ENCODE measurements around the gene ASCC1.
A peak's percentile ranks its signal among the peaks of the same experiment; 100 is the strongest.
"Not testable (repeated sequence)": the region's sequence is repeated elsewhere in the genome, so short reads cannot be mapped to it uniquely, and the experiment has no call there.

Gene ASCC1

DNA sequence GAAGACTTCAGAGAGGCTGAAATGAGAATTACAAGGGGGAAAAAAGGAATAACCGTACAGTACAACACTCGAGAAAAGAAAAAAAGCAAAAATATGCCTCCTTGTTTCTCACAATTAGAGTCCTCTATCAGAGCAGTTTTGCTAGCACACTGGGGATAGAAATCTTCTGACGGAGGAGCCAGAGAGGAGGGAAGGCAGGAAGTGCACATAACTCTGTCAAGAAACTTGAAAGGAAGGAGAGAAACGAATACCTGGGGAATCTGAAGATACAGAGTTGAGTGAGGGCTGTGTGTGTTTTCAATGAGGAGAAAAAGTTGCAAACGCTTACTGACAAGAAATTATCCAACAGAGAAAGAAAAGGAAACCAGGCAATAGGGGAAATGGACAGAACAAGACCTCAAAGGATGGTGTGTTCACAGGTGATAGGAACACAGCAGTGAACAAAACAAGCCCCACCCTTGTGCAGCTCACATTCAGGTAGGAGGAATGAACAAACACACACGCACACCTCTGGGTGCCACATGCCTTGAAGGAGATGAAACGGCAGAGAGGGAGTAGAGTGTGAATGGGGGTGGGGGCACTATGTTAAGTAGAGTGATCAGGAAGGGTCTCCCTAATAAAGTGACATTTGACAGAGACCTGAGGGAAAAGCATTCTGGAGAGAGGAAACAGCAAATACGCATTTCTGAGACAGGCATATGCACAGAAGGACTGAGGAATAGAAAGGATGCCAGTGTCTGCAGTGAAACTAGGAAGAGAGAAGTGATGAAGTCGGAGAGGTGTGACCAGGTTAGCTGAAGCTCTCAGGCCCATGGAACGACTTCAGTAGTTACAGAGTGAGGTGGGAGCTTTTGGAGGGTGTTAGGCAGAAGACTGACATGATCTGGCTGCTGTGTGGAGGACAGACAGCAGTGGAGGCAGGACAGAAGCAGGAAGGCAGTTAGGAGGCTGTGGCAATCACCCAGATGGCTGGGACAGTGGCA is 81.0 kb downstream of the ASCC1 start:
- DNase-seq (ENCODE audit: low read depth, low spot score) = no peak
- H3K27ac ChIP-seq = no peak overlapping the region

DNA sequence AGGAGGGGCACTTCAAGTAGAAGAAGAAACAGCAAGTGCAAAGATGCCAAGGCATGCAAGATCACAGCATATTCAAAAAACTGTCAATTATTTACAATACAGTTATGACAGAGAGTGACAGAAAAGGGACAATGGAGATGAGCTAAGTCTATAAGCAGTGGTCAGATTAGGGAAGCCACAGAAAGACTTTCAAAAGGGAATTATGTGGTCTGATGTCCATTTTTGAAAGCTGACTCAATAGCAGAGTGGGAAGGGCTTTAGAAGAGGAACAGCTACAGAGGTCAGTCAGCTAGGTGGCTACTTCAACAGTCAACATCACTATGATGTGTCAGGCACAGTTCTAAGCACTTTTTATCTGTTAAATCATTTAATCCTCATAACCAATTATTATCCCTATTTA is 82.6 kb downstream of the ASCC1 start:
- DNase-seq (ENCODE audit: low read depth, low spot score) = no peak
- no peak overlapping the region for H3K27ac ChIP-seq

GRCh38 chr10:72132854-72133253 is 83.2 kb downstream of the ASCC1 start:
- DNase-seq (ENCODE audit: low read depth, low spot score) = no peak
- no peak overlapping the region for H3K27ac ChIP-seq

- DNase-seq (ENCODE audit: low read depth, low spot score) = no peak
- H3K27ac ChIP-seq = no peak overlapping the region
Observed at GRCh38 chr10:72127571-72127970, 88.5 kb downstream of the ASCC1 start.

DNA sequence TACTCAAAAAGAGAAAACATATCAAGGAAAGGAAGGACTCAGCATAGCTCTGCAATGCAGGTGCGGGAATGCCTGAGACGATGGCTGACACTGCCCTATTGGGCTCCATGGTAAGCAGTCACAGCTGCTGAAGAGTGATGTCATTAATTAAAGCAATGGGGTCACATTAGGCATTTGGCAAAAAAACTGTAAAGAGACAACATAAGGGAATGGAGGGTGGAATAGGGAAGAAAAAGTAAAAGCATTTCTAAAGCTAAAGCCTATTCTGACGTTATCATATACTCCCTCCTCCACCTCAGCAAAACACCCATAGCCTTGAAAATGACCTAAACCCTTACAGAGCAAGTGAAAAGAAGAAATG is 89.2 kb downstream of the ASCC1 start:
- DNase-seq (ENCODE audit: low read depth, low spot score) = no peak
- H3K27ac ChIP-seq = no peak overlapping the region

DNA sequence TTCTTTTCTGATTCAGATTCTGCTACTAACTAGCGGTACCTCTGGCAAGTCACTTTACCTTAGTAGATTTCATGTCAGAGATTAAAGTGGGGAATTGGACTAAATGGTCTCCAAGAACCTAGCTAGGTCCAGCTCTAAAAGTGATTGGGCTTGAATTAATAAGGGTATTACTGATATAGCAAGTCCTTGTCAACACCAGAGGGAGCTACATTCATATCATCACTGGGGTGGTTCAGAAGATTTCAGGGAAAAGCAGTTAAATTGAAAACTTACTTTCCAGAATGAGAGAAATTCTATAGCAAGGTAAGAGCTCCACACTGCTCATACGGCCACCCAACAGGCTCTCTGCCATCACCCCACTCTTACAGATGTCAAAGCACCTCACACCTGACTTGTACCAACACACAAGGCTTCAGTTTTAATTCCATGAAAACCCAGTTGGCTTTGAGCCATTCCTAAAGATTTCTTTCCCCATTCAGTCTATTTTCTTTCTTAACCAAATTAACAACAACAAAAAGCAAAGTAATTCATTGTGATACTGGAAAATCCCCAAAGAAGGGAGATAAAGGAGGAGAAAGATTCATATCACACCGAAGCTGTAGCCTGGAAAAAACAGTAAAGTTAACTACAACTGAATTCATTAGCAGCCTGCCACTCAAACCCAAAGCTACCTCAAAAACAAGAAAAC is 89.7 kb downstream of the ASCC1 start:
- DNase-seq (ENCODE audit: low read depth, low spot score) = no peak
- H3K27ac ChIP-seq = no peak overlapping the region

- no peak overlapping the region for H3K27ac ChIP-seq
- no peak for DNase-seq (ENCODE audit: low read depth, low spot score)
Observed at GRCh38 chr10:72124989-72125388, 91.1 kb downstream of the ASCC1 start.

- H3K27ac ChIP-seq = no peak overlapping the region
Observed at GRCh38 chr10:72124381-72124780, 91.7 kb downstream of the ASCC1 start.

GRCh38 chr10:72123616-72124015 is 92.5 kb downstream of the ASCC1 start:
- no peak overlapping the region for H3K27ac ChIP-seq
- DNase-seq (ENCODE audit: low read depth, low spot score) = no peak

More at GRCh38 chr10:72124381-72124780, 91.7 kb downstream of the ASCC1 start:
- no peak for DNase-seq (ENCODE audit: low read depth, low spot score)

GRCh38 chr10:72122221-72122620 is 93.9 kb downstream of the ASCC1 start:
- H3K27ac ChIP-seq = no peak overlapping the region
- DNase-seq (ENCODE audit: low read depth, low spot score) = no peak

DNA sequence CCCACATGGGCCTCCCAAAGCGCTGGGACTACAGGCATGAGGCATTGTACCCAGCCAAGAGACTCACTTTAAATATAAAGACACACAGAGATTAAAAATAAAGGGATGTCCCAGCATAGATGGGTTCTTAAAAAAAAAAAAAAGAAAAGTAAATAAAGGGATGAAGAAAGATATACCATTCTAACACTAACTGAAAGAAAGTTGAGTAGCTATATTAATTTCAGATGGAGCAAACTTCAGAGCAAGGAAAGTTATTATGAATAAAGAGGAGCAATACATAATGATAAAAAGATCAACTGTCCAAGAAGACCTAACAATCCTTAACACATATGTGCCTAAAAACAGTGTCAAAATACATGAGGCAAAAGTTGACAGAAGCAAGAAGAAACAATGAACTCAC is 94.7 kb downstream of the ASCC1 start:
- no peak overlapping the region for H3K27ac ChIP-seq
- no peak for DNase-seq (ENCODE audit: low read depth, low spot score)

GRCh38 chr10:72116372-72116771 is 99.7 kb downstream of the ASCC1 start:
- no peak for DNase-seq (ENCODE audit: low read depth, low spot score)
- H3K27ac ChIP-seq = no peak overlapping the region

GRCh38 chr10:72114706-72115450 is 101.2 kb downstream of the ASCC1 start:
- no peak for DNase-seq (ENCODE audit: low read depth, low spot score)
- H3K27ac ChIP-seq = no peak overlapping the region

DNA sequence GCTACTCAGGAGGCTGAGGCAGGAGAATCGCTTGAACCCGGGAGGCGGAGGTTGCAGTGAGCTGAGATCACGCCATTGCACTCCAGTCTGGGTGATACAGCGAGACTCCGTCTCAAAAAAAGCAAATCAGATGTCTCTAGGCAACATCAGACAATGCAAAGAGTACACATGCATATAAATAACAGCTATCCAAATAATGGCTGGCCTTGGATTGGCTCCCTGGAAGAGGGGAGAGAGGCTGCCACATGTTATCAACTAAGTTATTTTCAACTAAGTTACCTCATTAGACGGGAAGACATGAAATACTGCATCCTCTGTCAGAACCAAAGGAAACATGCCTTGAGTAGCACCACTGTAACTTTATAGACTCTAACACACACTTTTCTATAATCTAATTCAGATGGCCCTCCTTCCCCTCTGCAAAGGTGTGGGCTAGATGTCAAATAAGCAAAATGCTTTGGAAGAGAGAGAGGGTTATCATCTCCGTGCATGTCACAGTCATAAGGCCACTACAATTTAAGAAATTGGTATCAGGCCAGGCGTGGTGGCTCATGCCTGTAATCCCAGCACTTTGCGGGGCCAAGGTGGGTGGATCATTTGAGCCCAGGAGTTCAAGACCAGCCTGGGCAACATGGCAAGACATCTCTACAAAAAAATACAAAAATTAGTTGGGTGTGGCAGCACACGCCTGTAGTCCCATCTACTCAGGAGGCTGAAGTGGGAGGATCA is 105.2 kb downstream of the ASCC1 start:
- H3K27ac ChIP-seq = no peak overlapping the region
- no peak for DNase-seq (ENCODE audit: low read depth, low spot score)

DNA sequence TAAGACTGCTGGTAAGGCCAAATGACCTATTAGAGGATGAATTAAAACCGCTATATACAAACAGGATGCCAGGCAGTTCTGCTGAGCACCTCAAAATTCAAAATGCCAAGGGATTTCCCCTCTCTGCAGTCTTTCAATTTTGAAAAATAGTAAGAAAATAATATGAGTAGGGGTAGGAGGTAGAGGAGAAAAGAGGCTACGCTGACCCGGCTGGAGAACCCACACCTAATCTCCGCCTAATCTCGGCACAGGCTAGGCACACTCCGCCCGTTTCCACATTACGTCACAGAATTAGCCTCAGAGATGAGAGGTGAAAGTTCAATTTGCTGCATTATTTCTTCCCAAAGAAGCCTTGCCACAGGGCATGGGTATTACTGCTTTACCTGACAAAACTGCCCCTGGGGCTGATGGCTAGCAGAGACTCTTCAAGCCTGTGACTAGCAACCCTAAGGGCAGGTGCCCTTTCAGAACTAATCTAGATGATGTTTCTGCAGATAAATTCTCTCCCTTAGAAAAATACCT is 106.4 kb downstream of the ASCC1 start:
- no peak for DNase-seq (ENCODE audit: low read depth, low spot score)
- peak overlapping the region; percentile 88 for H3K27ac ChIP-seq

DNA sequence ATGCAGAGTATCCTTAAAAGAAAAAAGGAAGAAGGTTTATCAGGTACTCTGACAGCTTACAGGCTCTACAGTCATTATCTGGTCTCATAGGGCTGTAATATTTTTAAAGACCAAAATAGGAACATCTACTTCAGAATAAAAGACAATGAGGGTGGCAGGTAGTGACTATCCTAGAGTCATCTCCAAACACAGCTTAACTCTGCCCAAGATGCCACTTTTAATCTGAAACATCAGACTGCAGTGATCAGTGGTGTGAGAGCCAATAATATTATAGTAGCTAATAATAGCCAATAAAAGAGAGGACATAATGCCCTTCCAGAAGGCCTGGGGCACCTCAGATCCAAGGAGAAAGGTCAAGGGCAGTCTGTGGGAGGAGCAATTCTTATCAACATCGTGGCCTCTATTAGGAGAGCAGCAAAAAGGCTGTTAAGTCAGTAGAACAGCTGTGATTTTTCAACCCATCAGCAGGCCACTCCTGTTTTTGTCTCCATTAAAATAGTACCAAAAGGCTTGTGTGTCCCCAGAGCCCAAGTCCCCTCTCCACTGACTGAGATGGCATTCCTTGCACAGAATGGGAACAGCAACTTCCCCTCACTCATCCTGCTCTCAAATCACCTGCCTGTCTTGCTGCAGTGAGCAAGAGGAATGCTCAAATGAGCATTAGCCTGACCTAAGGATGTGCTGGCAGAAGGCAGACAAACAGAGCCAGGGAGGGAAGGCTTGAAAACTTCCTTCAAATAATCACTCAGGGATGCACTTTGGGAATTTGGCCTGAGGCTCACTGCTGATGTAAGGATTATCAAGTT is 107.0 kb downstream of the ASCC1 start:
- peak overlapping the region; percentile 88 for H3K27ac ChIP-seq
- DNase-seq (ENCODE audit: low read depth, low spot score) = no peak

DNA sequence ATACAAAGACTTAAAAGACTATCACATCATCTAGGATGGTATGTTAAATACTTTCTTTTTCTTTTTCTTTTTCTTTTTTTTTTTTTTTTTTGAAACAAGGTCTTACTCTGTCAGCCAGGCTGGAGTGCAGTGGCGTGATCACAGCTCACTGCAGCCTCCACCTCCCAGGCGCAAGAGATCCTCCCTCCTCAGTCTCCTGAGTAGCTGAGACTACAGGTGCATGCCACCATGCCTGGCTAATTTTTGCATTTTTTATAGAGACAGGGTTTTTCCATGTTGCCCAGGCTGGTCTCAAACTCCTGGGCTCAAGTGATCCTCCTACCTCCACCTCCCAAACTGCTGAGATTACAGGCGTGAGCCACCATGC is 108.1 kb downstream of the ASCC1 start:
- H3K27ac ChIP-seq = peak overlapping the region; percentile 88
- DNase-seq (ENCODE audit: low read depth, low spot score) = not testable (repeated sequence)

DNA sequence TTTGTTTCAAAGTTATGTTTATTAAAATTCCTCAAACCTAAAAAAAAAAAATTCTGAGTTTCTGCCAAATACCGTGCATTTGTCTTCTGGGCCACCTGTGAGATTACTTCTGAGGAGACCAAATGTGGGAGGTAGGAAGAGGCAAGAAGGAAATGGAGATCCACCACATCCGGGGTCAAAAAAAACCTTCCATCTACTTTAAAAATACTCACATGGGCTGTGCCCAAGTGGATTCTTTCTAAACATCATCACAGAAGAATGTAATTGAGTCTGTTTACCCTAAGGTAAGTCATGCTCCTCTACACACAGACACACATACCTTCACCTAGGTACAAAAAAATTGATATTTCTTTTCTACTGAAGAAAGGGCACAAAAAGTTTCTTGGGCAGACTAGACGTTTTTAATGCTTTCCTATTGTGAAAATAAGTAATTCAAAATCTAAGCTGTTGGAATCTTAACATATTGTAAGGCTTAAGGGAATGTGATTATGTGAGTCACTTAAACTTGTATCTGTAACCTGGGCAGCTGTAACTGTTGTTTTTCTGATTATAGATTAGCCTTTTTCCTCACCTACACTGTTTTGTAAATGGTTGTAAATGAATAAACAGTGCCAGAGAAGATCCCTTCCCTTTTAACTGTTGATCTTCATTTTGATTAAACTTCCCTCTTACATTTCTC is 108.6 kb downstream of the ASCC1 start:
- peak; percentile 49 for DNase-seq (ENCODE audit: low read depth, low spot score)
- H3K27ac ChIP-seq = peak overlapping the region; percentile 88

- no peak for DNase-seq (ENCODE audit: low read depth, low spot score)
- H3K27ac ChIP-seq = peak overlapping the region; percentile 88
Observed at GRCh38 chr10:72106896-72107295, 109.2 kb downstream of the ASCC1 start.

Data from epithelial cell of prostate (primary cell).